HEK293 (cell line): ENCODE measurements around the gene METAP1D.

Experiments
- CTCF ChIP-seq: fragments of 450-650 bp; formaldehyde crosslinking; IDR thresholded peaks from 2 replicates; pipeline ENCODE4 v1.5.1; 2016; ENCODE audit warnings: missing biosample characterization, missing genetic modification characterization
- KLF17 ChIP-seq: fragments of 450-650 bp; formaldehyde crosslinking; IDR thresholded peaks from 2 replicates; pipeline ENCODE4 v1.5.1; 2016; ENCODE audit warnings: missing biosample characterization, missing genetic modification characterization
- KLF7 ChIP-seq: fragments of 450-650 bp; formaldehyde crosslinking; IDR thresholded peaks from 2 replicates; pipeline ENCODE4 v1.5.1; 2016; ENCODE audit warnings: missing biosample characterization, missing genetic modification characterization, borderline replicate concordance
- PATZ1 ChIP-seq: fragments of 450-650 bp; formaldehyde crosslinking; IDR thresholded peaks from 2 replicates; pipeline ENCODE4 v1.5.1; 2016; ENCODE audit warnings: missing biosample characterization, missing genetic modification characterization
- PRDM6 ChIP-seq: fragments of 450-650 bp; formaldehyde crosslinking; IDR thresholded peaks from 2 replicates; pipeline ENCODE4 v1.5.1; 2017; ENCODE audit warnings: missing biosample characterization, missing genetic modification characterization
- REST ChIP-seq: fragments of 450-650 bp; formaldehyde crosslinking; IDR thresholded peaks from 2 replicates; pipeline ENCODE4 v1.5.1; 2016; ENCODE audit warnings: missing biosample characterization, missing genetic modification characterization
- WT1 ChIP-seq: fragments of 450-650 bp; formaldehyde crosslinking; IDR thresholded peaks from 2 replicates; pipeline ENCODE4 v1.5.1; 2016; ENCODE audit warnings: missing biosample characterization, missing genetic modification characterization
- YY1 ChIP-seq: fragments of 450-650 bp; formaldehyde crosslinking; IDR thresholded peaks from 2 replicates; pipeline ENCODE4 v1.5.1; 2018; ENCODE audit warnings: missing biosample characterization, missing genetic modification characterization
- ZBTB20 ChIP-seq: fragments of 450-650 bp; formaldehyde crosslinking; IDR thresholded peaks from 2 replicates; pipeline ENCODE4 v1.5.1; 2016; ENCODE audit warnings: missing biosample characterization, missing genetic modification characterization
- ZEB2 ChIP-seq: fragments of 450-650 bp; formaldehyde crosslinking; IDR thresholded peaks from 2 replicates; pipeline ENCODE4 v1.5.1; 2016; ENCODE audit warnings: missing biosample characterization, missing genetic modification characterization
- ZNF175 ChIP-seq: fragments of 450-650 bp; formaldehyde crosslinking; IDR thresholded peaks from 2 replicates; pipeline ENCODE4 v1.5.1; 2016; ENCODE audit warnings: missing biosample characterization, missing genetic modification characterization
- ZNF18 ChIP-seq: fragments of 450-650 bp; formaldehyde crosslinking; IDR thresholded peaks from 2 replicates; pipeline ENCODE4 v1.5.1; 2016; ENCODE audit warnings: missing biosample characterization, missing genetic modification characterization
- ZNF19 ChIP-seq: fragments of 450-650 bp; formaldehyde crosslinking; IDR thresholded peaks from 2 replicates; pipeline ENCODE4; 2016; ENCODE audit warnings: missing biosample characterization, missing genetic modification characterization, low read depth
- ZNF2 ChIP-seq: fragments of 450-650 bp; formaldehyde crosslinking; IDR thresholded peaks from 2 replicates; pipeline ENCODE4 v1.5.1; 2016; ENCODE audit warnings: missing biosample characterization, missing genetic modification characterization
- ZNF24 ChIP-seq: fragments of 450-650 bp; formaldehyde crosslinking; IDR thresholded peaks from 2 replicates; pipeline ENCODE4 v1.5.1; 2016; ENCODE audit warnings: missing biosample characterization, missing genetic modification characterization
- ZNF335 ChIP-seq: fragments of 450-650 bp; formaldehyde crosslinking; conservative IDR thresholded peaks from 2 replicates; pipeline ENCODE4 v1.5.1; 2016; ENCODE audit warnings: missing biosample characterization, missing genetic modification characterization
- ZNF645 ChIP-seq: fragments of 450-650 bp; formaldehyde crosslinking; IDR thresholded peaks from 2 replicates; pipeline ENCODE4; 2016; ENCODE audit warnings: missing biosample characterization, missing genetic modification characterization
- ZNF785 ChIP-seq: fragments of 450-650 bp; formaldehyde crosslinking; IDR thresholded peaks from 2 replicates; pipeline ENCODE4 v1.5.1; 2016; ENCODE audit warnings: missing biosample characterization, missing genetic modification characterization
- ZSCAN18 ChIP-seq: fragments of 450-650 bp; formaldehyde crosslinking; IDR thresholded peaks from 2 replicates; pipeline ENCODE4 v1.5.1; 2016; ENCODE audit warnings: missing biosample characterization, missing genetic modification characterization
- ZSCAN4 ChIP-seq: fragments of 450-650 bp; formaldehyde crosslinking; IDR thresholded peaks from 2 replicates; pipeline ENCODE4 v1.5.1; 2017; ENCODE audit warnings: missing biosample characterization, missing genetic modification characterization

METAP1D gene

GRCh38 chr2:171999604-172000469 lies at the start of gene METAP1D (continued):
- TF ChIP-seq ZNF24 (tag by site-specific recombination) = peak; percentile 91
- TF ChIP-seq ZNF335 (tag by site-specific recombination) = peak; percentile 97
- TF ChIP-seq ZNF645 = no peak
- TF ChIP-seq KLF17 (tag by site-specific recombination) = peak; percentile 80
- peak; percentile 85; the same call in 1 of the 2 replicates for TF ChIP-seq ZEB2 (tag by site-specific recombination)
- no peak for TF ChIP-seq PRDM6 (tag by site-specific recombination)
- no peak for TF ChIP-seq ZNF175
- TF ChIP-seq CTCF (tag by site-specific recombination) = peak; percentile 79
- peak; percentile 91 for TF ChIP-seq YY1 (tag by site-specific recombination)
- TF ChIP-seq ZNF2 (tag by site-specific recombination) = peak; percentile 78
- TF ChIP-seq ZNF19 = no peak
- TF ChIP-seq KLF7 = 0 out of 2 replicates have a peak, but pooled peaks have one; percentile 31
- 0 out of 2 replicates have a peak, but pooled peaks have one; percentile 45 for TF ChIP-seq ZSCAN18
- peak; percentile 55; the same call in 1 of the 2 replicates for TF ChIP-seq ZNF18 (tag by site-specific recombination)
- peak; percentile 69; the same call in 1 of the 2 replicates for TF ChIP-seq ZBTB20 (tag by site-specific recombination)
- peak; percentile 68 for TF ChIP-seq ZSCAN4 (tag by site-specific recombination)
- peak; percentile 52; the same call in 1 of the 2 replicates for TF ChIP-seq REST
- 0 out of 2 replicates have a peak, but pooled peaks have one; percentile 45 for TF ChIP-seq ZNF785
- peak; percentile 14; the same call in 1 of the 2 replicates for TF ChIP-seq WT1 (tag by site-specific recombination)
- TF ChIP-seq PATZ1 (tag by site-specific recombination) = no peak
